Measurements from ENCODE around the gene LCE4A.

The LCE4A gene

DNA sequence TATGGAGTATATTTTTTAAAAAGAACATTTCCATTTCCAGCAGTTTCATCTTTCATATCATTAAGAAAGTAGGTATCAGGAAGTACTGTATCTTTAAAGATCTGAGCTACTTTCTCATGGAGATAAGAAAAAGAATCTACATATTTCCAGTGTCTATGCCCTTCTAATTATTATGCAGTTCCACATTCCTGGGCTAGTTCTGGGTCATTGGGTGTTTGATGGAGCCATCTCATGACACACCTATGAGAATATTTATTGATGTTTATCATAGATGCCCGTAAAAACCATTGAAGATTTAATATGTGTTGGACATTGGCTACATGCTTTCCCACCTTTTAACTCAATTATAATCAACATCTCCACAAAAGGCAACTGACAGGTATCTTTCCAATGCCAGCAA, 21.0 kb downstream of the LCE4A start:
- TF ChIP-seq TAF1 (IDR thresholded peaks at IDR 0.05; ENCODE audit: low read depth) (no peak), YY1 (IDR thresholded peaks at IDR 0.05; ENCODE audit: low read depth) (no peak), CREB1 (IDR thresholded peaks at IDR 0.05; ENCODE audit: low read depth) (no peak), EGR1 (IDR thresholded peaks at IDR 0.05) (no peak), FOXM1 (IDR thresholded peaks at IDR 0.05; ENCODE audit: borderline replicate concordance, low read depth) (no peak), ZBTB7A (IDR thresholded peaks at IDR 0.05; ENCODE audit: low read depth) (no peak), NFIC (IDR thresholded peaks at IDR 0.05) (no peak), CEBPB (IDR thresholded peaks at IDR 0.05) (no peak), EP300 (IDR thresholded peaks at IDR 0.05; ENCODE audit: borderline replicate concordance) (no peak)
- TF ChIP-seq, protein P1, sequence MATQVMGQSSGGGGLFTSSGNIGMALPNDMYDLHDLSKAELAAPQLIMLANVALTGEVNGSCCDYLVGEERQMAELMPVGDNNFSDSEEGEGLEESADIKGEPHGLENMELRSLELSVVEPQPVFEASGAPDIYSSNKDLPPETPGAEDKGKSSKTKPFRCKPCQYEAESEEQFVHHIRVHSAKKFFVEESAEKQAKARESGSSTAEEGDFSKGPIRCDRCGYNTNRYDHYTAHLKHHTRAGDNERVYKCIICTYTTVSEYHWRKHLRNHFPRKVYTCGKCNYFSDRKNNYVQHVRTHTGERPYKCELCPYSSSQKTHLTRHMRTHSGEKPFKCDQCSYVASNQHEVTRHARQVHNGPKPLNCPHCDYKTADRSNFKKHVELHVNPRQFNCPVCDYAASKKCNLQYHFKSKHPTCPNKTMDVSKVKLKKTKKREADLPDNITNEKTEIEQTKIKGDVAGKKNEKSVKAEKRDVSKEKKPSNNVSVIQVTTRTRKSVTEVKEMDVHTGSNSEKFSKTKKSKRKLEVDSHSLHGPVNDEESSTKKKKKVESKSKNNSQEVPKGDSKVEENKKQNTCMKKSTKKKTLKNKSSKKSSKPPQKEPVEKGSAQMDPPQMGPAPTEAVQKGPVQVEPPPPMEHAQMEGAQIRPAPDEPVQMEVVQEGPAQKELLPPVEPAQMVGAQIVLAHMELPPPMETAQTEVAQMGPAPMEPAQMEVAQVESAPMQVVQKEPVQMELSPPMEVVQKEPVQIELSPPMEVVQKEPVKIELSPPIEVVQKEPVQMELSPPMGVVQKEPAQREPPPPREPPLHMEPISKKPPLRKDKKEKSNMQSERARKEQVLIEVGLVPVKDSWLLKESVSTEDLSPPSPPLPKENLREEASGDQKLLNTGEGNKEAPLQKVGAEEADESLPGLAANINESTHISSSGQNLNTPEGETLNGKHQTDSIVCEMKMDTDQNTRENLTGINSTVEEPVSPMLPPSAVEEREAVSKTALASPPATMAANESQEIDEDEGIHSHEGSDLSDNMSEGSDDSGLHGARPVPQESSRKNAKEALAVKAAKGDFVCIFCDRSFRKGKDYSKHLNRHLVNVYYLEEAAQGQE (IDR thresholded peaks at IDR 0.05; ENCODE audit: low read depth), result no peak
- TF ChIP-seq, protein P2, sequence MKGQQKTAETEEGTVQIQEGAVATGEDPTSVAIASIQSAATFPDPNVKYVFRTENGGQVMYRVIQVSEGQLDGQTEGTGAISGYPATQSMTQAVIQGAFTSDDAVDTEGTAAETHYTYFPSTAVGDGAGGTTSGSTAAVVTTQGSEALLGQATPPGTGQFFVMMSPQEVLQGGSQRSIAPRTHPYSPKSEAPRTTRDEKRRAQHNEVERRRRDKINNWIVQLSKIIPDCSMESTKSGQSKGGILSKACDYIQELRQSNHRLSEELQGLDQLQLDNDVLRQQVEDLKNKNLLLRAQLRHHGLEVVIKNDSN (IDR thresholded peaks at IDR 0.05), result no peak

DNA sequence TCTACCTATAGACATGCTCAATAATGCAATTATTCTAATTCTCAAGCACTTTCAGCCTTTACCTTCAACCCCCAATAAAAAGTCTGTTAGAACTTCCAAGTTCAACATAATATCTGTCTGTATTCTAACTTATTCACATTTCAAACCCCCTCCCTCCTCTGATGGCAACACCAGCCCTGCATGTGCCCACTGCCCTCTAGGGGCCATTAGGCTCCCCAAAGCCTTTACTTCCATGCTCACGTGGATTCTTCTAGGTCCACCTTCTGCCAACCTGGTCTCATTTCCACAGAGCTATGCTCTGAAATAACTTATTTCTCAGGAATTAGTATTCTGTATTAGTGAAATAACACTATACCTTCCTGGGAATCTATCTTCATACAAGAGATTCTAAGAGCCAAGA, 27.7 kb downstream of the LCE4A start:
- TF ChIP-seq NFIC (IDR thresholded peaks at IDR 0.05), result no peak
- no peak for TF ChIP-seq TCF12 (IDR thresholded peaks at IDR 0.05; ENCODE audit: low read depth)
- TF ChIP-seq RAD21 (IDR thresholded peaks at IDR 0.05; ENCODE audit: low read depth), result peak; percentile 9; the same call in 1 of the 2 replicates

DNA sequence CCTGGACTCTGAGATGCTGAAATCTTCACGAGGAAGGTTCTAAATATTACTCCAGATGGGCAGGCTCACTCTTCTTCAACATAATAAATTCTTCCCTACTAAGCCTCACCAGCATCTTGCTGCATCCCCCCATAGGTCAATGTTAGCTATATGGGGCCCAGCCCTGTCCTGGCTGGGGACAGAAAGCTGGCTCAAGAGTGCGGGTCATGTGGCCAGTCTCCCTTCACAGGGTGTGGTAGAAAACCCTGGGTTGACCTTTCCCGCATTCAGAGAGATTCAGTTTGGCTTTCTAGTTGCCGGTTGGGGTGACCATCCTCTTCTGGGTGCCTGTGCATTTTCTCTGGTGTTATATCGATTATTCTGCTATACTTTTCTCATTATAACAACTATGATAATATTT, 30.0 kb downstream of the LCE4A start:
- no peak for TF ChIP-seq TCF12 (IDR thresholded peaks at IDR 0.05; ENCODE audit: low read depth)
- TF ChIP-seq, protein P3, sequence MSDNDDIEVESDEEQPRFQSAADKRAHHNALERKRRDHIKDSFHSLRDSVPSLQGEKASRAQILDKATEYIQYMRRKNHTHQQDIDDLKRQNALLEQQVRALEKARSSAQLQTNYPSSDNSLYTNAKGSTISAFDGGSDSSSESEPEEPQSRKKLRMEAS (IDR thresholded peaks at IDR 0.05), result no peak
- no peak for TF ChIP-seq FOXM1 (IDR thresholded peaks at IDR 0.05; ENCODE audit: borderline replicate concordance, low read depth)

DNA sequence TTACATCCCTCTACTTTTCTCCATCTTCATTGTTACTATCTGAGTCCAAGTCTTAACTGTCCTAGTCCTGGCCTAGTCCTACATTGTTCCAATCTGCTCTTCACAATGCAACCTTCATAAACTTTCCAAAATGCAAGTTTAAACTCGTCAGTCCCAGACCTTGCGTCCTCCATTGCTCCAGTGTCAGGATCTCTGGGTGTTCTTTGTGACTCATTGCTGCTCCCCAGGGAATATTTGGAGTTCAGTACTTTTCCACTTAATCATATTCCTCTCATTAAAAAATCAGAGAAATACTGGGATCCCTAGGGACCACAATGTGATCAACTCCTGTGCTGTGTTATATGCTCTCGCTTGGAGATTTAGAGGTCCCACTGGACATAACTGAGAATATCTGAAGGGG, 31.9 kb downstream of the LCE4A start:
- TF ChIP-seq TAF1 (IDR thresholded peaks at IDR 0.05; ENCODE audit: low read depth) (no peak), ZBTB7A (IDR thresholded peaks at IDR 0.05; ENCODE audit: low read depth) (no peak), FOXM1 (IDR thresholded peaks at IDR 0.05; ENCODE audit: borderline replicate concordance, low read depth) (no peak), TCF12 (IDR thresholded peaks at IDR 0.05; ENCODE audit: low read depth) (no peak), TEAD4 (IDR thresholded peaks at IDR 0.05) (no peak), EGR1 (IDR thresholded peaks at IDR 0.05) (no peak), RAD21 (IDR thresholded peaks at IDR 0.05; ENCODE audit: low read depth) (no peak), YY1 (IDR thresholded peaks at IDR 0.05; ENCODE audit: low read depth) (no peak), NFIC (IDR thresholded peaks at IDR 0.05) (no peak), CEBPB (IDR thresholded peaks at IDR 0.05) (no peak)
- TF ChIP-seq, protein P3 (IDR thresholded peaks at IDR 0.05), result no peak
- TF ChIP-seq, protein P1 (IDR thresholded peaks at IDR 0.05; ENCODE audit: low read depth), result no peak
- TF ChIP-seq, protein P2 (IDR thresholded peaks at IDR 0.05), result no peak

DNA sequence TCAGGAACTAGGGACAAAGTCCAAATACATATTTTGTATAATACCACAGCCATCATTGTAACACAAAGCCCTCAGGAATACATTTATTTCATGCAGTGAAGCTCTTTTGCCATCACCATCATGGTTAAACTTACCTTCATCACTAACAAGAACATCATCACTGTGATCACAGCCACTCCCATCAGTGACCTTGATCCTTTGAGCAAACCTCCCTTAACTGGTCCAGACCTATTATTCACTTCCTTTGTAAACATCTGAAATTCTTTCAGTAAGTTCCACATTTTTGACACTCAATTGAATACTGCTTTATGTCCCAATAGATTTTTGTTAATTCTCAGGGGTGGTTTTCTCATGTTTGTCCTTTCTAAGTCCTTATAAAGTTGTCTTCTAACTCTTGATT, 33.7 kb downstream of the LCE4A start:
- TF ChIP-seq YY1 (IDR thresholded peaks at IDR 0.05; ENCODE audit: low read depth) (no peak), EGR1 (IDR thresholded peaks at IDR 0.05) (no peak), EP300 (IDR thresholded peaks at IDR 0.05; ENCODE audit: borderline replicate concordance) (no peak)
- TF ChIP-seq, protein P1 (IDR thresholded peaks at IDR 0.05; ENCODE audit: low read depth), result no peak
